ENCODE results near the gene CLSTN2.

CLSTN2 gene

GRCh38 chr3:140236836-140237501, 302.0 kb downstream of the CLSTN2 start:
- DNase-seq (ENCODE audit: low read depth), result no peak

GRCh38 chr3:140238646-140239314, 303.8 kb downstream of the CLSTN2 start:
- DNase-seq (ENCODE audit: low read depth), result no peak

- DNase-seq (ENCODE audit: low read depth), result no peak
Observed at GRCh38 chr3:140242818-140243276, 307.9 kb downstream of the CLSTN2 start.

GRCh38 chr3:140243575-140243974, 308.6 kb downstream of the CLSTN2 start:
- DNase-seq (ENCODE audit: low read depth), result no peak

- DNase-seq (ENCODE audit: low read depth), result no peak
Observed at GRCh38 chr3:140244893-140245292, 309.9 kb downstream of the CLSTN2 start.

- no peak for DNase-seq (ENCODE audit: low read depth)
Observed at GRCh38 chr3:140246578-140246977, 311.6 kb downstream of the CLSTN2 start.

- DNase-seq (ENCODE audit: low read depth), result no peak
Observed at GRCh38 chr3:140247775-140248174, 312.8 kb downstream of the CLSTN2 start.

- DNase-seq (ENCODE audit: low read depth), result no peak
Observed at GRCh38 chr3:140249188-140249587, 314.2 kb downstream of the CLSTN2 start.

- no peak for DNase-seq (ENCODE audit: low read depth)
Observed at GRCh38 chr3:140250010-140250855, 315.2 kb downstream of the CLSTN2 start.

GRCh38 chr3:140250945-140251344, 316.0 kb downstream of the CLSTN2 start:
- DNase-seq (ENCODE audit: low read depth), result no peak

GRCh38 chr3:140251678-140252077, 316.7 kb downstream of the CLSTN2 start:
- DNase-seq (ENCODE audit: low read depth), result no peak

GRCh38 chr3:140252812-140253656, 318.0 kb downstream of the CLSTN2 start:
- no peak for DNase-seq (ENCODE audit: low read depth)

- no peak for DNase-seq (ENCODE audit: low read depth)
Observed at GRCh38 chr3:140258222-140258724, 323.3 kb downstream of the CLSTN2 start.

- no peak for DNase-seq (ENCODE audit: low read depth)
Observed at GRCh38 chr3:140265302-140265701, 330.3 kb downstream of the CLSTN2 start.

GRCh38 chr3:140268103-140268502, 333.1 kb downstream of the CLSTN2 start:
- DNase-seq (ENCODE audit: low read depth), result no peak

- DNase-seq (ENCODE audit: low read depth), result no peak
Observed at GRCh38 chr3:140268610-140269009, 333.6 kb downstream of the CLSTN2 start.

- no peak for DNase-seq (ENCODE audit: low read depth)
Observed at GRCh38 chr3:140270329-140270728, 335.3 kb downstream of the CLSTN2 start.

GRCh38 chr3:140273542-140274195, 338.7 kb downstream of the CLSTN2 start:
- DNase-seq (ENCODE audit: low read depth), result no peak

GRCh38 chr3:140274429-140274828, 339.4 kb downstream of the CLSTN2 start:
- DNase-seq (ENCODE audit: low read depth), result no peak

GRCh38 chr3:140276703-140277102, 341.7 kb downstream of the CLSTN2 start:
- DNase-seq (ENCODE audit: low read depth), result no peak

GRCh38 chr3:140277886-140278285, 342.9 kb downstream of the CLSTN2 start:
- DNase-seq (ENCODE audit: low read depth), result no peak
